Measurements from ENCODE around the gene PEX16. TPM values are rescaled to one million over a fixed set of nuclear protein-coding genes. Genes with fewer than 3 reads are reported as not detected.

PEX16 gene
- total RNA-seq, 2 experiments from 2014 or later: 41.0 to 43.9 TPM

DNA sequence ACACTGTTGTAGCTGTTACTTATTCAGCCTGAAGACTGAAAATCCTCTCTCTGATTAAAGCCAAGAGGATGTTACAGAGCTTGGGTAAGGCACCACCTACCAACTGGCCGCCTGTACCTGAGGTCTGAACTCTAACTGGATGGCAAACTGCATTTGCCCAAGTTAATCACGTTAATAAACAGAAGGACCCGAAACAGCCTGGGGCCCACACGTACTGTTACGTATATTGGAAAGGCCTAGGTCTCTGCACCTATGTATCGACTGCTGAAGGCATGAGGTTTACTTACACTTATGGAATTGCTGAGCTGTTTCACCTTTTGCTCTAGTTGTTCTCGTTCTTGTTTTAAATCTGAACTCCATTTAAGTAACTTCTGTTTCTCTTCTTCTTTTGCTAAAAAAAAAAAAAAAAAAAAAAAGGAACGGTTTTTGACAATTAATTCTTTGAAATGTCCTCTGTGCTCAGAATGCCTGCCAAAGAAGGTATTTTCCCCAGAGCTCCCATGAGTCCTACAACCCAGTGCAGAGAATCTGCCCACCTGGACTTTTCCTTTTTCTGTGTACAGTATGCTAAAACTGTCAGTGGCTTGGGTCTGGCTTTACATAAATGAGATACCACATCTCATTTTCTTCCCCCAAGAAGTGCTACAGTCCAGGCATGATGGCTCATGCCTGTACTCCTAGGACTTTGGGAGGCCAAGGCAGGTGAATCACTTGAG lies 17.8 kb upstream of the PEX16 start:
- H3K9me2 ChIP-seq (ENCODE audit: insufficient read depth, low read length): no peaks in the 10 kb centered on the region
- peaks cover 19% of the 10 kb centered on the region for H3K79me2 ChIP-seq (ENCODE audit: insufficient read depth, low read depth, low read length)
- H3K27ac ChIP-seq (ENCODE audit: low read depth, low read length, poor library complexity, severe bottlenecking): peak overlapping the region; percentile 53
- intact Hi-C loops (cut with micrococcal nuclease; ENCODE audit: unreplicated experiment): no loop called here
- peaks cover 32% of the 10 kb centered on the region for H3K36me3 ChIP-seq (ENCODE audit: insufficient read depth, low read length)
- H2AFZ ChIP-seq (ENCODE audit: low read length): no peak overlapping the region
- no peak for DNase-seq (ENCODE audit: low spot score)
- H3K9me3 ChIP-seq (ENCODE audit: low read length): no peaks in the 10 kb centered on the region
- H3K4me1 ChIP-seq (ENCODE audit: insufficient read depth, low read length, poor library complexity, severe bottlenecking): peaks cover 83% of the 10 kb centered on the region
- H4K20me1 ChIP-seq (ENCODE audit: insufficient read depth, low read length): no peaks in the 10 kb centered on the region
- peak overlapping the region; percentile 86 for H3K4me2 ChIP-seq (ENCODE audit: low read length)
- ChIA-PET POLR2A (interaction anchor here (0.5 to 1.5 kb wide), 4 partner anchors 10 to 110 kb away, joined by 3 to 5 read pairs (median 4); partner anchors contain the start of gene PEX16), CTCF (ENCODE audit: unreplicated experiment) (no interaction called here)
- no TSS peak for BruUV-seq (replicated peaks)
- no peak overlapping the region for H3K4me3 ChIP-seq (ENCODE audit: low read depth, low read length, poor library complexity, severe bottlenecking)
- TF ChIP-seq, protein P1, sequence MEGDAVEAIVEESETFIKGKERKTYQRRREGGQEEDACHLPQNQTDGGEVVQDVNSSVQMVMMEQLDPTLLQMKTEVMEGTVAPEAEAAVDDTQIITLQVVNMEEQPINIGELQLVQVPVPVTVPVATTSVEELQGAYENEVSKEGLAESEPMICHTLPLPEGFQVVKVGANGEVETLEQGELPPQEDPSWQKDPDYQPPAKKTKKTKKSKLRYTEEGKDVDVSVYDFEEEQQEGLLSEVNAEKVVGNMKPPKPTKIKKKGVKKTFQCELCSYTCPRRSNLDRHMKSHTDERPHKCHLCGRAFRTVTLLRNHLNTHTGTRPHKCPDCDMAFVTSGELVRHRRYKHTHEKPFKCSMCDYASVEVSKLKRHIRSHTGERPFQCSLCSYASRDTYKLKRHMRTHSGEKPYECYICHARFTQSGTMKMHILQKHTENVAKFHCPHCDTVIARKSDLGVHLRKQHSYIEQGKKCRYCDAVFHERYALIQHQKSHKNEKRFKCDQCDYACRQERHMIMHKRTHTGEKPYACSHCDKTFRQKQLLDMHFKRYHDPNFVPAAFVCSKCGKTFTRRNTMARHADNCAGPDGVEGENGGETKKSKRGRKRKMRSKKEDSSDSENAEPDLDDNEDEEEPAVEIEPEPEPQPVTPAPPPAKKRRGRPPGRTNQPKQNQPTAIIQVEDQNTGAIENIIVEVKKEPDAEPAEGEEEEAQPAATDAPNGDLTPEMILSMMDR (conservative IDR thresholded peaks at IDR 0.05; ENCODE audit: low read length): no peak
- no peak for TF ChIP-seq EZH2phosphoT487 (IDR thresholded peaks at IDR 0.05; ENCODE audit: borderline replicate concordance, low read depth, low read length)

DNA sequence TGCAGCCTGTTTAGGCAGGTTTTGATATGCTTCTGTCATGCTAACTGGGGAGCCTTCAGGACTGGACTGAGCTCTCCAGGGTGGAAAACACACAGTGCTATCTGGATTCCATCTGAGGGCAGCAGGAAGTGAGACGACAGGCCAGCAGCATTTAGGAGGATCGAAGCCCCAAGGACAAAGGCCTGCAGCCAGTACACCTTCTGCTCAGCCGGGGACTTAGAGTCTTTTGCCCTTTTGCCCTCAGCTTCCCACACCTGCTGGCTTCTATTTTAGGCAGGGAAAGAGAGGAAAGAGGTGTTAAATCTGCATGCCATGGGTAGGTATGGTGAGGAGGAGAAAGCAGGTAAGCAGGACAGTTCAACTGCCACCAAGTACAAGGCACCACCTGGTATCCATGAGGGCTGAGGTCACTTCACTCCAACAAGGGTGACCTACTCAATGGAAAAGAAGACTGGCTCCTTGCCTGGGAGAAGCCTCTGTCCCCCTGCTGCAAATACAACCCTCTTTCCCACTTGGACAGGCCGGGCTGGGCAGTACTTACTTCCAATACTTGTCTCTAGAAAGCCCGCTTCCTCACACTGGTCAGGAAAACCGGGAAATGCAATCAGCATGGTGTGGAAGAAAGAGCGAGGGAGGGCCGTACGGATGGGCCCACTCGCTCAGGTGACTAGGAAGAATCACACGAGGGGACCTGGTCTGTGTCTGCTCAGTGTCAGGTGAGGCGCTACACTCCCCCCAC lies 17.1 kb upstream of the PEX16 start:
- H4K20me1 ChIP-seq (ENCODE audit: insufficient read depth, low read length): no peaks in the 10 kb centered on the region
- intact Hi-C loops (cut with micrococcal nuclease; ENCODE audit: unreplicated experiment): no loop called here
- BruUV-seq (replicated peaks): no TSS peak
- peaks cover 32% of the 10 kb centered on the region for H3K36me3 ChIP-seq (ENCODE audit: insufficient read depth, low read length)
- CTCF ChIA-PET (ENCODE audit: unreplicated experiment): no interaction called here
- peak overlapping the region; percentile 86 for H3K4me2 ChIP-seq (ENCODE audit: low read length)
- H3K79me2 ChIP-seq (ENCODE audit: insufficient read depth, low read depth, low read length): peaks cover 19% of the 10 kb centered on the region
- no peak overlapping the region for H2AFZ ChIP-seq (ENCODE audit: low read length)
- H3K4me3 ChIP-seq (ENCODE audit: low read depth, low read length, poor library complexity, severe bottlenecking): no peak overlapping the region
- H3K9me3 ChIP-seq (ENCODE audit: low read length): no peaks in the 10 kb centered on the region
- no peak for DNase-seq (ENCODE audit: low spot score)
- POLR2A ChIA-PET: no interaction called here
- peaks cover 89% of the 10 kb centered on the region for H3K4me1 ChIP-seq (ENCODE audit: insufficient read depth, low read length, poor library complexity, severe bottlenecking)
- H3K27ac ChIP-seq (ENCODE audit: low read depth, low read length, poor library complexity, severe bottlenecking): peak overlapping the region; percentile 95
- no peaks in the 10 kb centered on the region for H3K9me2 ChIP-seq (ENCODE audit: insufficient read depth, low read length)
- TF ChIP-seq EZH2phosphoT487 (IDR thresholded peaks at IDR 0.05; ENCODE audit: borderline replicate concordance, low read depth, low read length): no peak
- TF ChIP-seq, protein P1 (conservative IDR thresholded peaks at IDR 0.05; ENCODE audit: low read length): no peak

All from OCI-LY7 (cell line).